ENCODE results near the gene PNPO.

GRCh38 chr17:47894498-47895346 is 46.6 kb upstream of the PNPO start:
- TF ChIP-seq EZH2phosphoT487 (IDR thresholded peaks at IDR 0.05; ENCODE audit: borderline replicate concordance, low read length) (no peak), CTCF (conservative IDR thresholded peaks at IDR 0.05; ENCODE audit: low read depth, low read length) (no peak), EZH2 (IDR thresholded peaks at IDR 0.05; ENCODE audit: low read length, unreplicated experiment) (no peak)

Data from PC-3 (cell line).